PFSK-1 (cell line): ENCODE measurements around the gene EXOC5.

Experiments
- FOXP2 ChIP-seq: optimal IDR thresholded peaks from 2 replicates; pipeline ENCODE3; 2011; ENCODE audit warnings: borderline replicate concordance, control low read depth, inconsistent platforms; ENCODE audit not compliant: insufficient read depth; ENCODE audit errors: extremely low read length, extremely low read depth
- POLR2AphosphoS5 ChIP-seq: IDR thresholded peaks from 2 replicates; pipeline ENCODE4 v1.6.1; 2012; ENCODE audit warnings: low read depth, mild to moderate bottlenecking, control low read depth, low read length, moderate library complexity
- SIN3A ChIP-seq: IDR thresholded peaks from 2 replicates; pipeline ENCODE4 v1.6.1; 2012; ENCODE audit warnings: mild to moderate bottlenecking, low read length, moderate library complexity, borderline replicate concordance; ENCODE audit not compliant: insufficient read depth
- TAF1 ChIP-seq: IDR thresholded peaks from 2 replicates; pipeline ENCODE4 v1.6.1; 2012; ENCODE audit warnings: low read length, control low read depth, borderline replicate concordance; ENCODE audit not compliant: insufficient read depth
- TF ChIP-seq, protein P1 (sequence below), 2 experiments: IDR thresholded peaks; 2 replicates each; pipeline versions ENCODE4 v1.6.1 to v1.8.0; 2011 to 2012; ENCODE audit warnings: low read depth in 2 of 2, low read length in 2 of 2, control low read depth in 1 of 2, inconsistent platforms in 1 of 2, mild to moderate bottlenecking in 1 of 2, moderate library complexity in 1 of 2; ENCODE audit not compliant: insufficient read depth in 1 of 2

Gene EXOC5

DNA sequence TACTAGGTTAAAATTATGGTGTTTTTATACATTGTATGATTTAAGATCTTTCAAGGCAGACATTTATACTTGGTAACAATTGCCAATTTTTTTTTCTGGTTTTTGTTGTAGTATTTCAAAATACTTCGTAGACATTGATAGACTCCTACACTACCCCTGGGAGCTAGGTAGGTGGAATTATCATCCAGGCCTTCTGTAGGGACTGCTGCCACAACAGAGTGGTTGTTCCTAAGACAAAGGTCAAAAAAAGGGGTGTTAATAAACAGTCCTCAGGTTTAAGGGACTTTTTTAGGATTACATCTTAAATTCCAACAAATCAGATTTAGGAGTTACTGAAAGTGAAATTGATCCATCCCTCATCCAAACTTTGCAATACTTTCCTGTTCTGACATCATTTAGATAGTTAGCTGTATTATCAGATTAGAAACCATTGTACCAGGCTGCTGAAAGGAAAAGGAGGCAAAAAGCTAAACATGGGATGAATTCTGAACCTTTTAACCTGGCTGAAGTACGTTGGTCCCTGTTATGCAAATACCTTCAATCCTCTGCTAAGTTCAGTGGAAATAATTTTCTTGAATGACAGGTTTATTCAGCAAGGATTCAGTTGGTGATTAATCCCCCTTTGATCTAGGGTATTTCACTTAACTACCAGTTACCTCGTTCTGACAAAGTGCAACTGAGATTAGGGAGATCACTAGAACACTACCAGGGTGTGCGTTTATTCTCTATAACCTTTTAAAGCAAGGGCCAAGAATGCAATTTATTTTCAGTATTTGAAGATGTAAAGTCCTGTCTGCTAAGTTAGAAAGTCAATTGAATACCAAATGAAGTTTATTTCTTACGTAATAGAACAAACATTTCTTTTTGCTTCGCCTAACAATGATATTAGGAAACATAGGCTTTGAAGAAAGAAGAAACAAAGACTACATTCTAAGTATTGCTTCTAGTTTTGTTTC, 23.3 kb upstream of the EXOC5 start:
- no peak for TF ChIP-seq SIN3A

DNA sequence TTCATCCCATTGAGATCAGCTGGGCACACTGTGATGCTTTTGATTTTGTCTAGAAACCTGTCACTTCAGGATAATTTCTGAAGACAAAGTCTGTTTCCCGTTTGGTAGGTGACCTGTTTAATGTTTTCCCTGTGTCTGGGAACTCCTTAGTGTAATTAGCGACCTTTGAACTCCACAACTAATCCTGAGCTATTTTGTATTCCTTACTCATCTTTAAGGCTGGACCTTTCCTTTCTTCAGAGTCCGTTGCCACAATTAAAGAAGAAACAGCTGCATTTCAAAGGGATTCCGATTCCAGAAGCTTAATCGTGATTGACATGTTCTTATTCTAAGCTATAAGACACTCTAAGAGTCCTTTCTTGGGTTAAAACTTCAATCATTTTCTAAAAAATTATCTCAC, 22.0 kb upstream of the EXOC5 start:
- TF ChIP-seq TAF1, result no peak
- no peak for TF ChIP-seq FOXP2
- no peak for TF ChIP-seq SIN3A
- TF ChIP-seq, protein P1, sequence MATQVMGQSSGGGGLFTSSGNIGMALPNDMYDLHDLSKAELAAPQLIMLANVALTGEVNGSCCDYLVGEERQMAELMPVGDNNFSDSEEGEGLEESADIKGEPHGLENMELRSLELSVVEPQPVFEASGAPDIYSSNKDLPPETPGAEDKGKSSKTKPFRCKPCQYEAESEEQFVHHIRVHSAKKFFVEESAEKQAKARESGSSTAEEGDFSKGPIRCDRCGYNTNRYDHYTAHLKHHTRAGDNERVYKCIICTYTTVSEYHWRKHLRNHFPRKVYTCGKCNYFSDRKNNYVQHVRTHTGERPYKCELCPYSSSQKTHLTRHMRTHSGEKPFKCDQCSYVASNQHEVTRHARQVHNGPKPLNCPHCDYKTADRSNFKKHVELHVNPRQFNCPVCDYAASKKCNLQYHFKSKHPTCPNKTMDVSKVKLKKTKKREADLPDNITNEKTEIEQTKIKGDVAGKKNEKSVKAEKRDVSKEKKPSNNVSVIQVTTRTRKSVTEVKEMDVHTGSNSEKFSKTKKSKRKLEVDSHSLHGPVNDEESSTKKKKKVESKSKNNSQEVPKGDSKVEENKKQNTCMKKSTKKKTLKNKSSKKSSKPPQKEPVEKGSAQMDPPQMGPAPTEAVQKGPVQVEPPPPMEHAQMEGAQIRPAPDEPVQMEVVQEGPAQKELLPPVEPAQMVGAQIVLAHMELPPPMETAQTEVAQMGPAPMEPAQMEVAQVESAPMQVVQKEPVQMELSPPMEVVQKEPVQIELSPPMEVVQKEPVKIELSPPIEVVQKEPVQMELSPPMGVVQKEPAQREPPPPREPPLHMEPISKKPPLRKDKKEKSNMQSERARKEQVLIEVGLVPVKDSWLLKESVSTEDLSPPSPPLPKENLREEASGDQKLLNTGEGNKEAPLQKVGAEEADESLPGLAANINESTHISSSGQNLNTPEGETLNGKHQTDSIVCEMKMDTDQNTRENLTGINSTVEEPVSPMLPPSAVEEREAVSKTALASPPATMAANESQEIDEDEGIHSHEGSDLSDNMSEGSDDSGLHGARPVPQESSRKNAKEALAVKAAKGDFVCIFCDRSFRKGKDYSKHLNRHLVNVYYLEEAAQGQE (IDR thresholded peaks at IDR 0.05; ENCODE audit: insufficient read depth in 1 of 2, low read depth in 2 of 2, low read length in 2 of 2), result no peak
- TF ChIP-seq POLR2AphosphoS5, result no peak

DNA sequence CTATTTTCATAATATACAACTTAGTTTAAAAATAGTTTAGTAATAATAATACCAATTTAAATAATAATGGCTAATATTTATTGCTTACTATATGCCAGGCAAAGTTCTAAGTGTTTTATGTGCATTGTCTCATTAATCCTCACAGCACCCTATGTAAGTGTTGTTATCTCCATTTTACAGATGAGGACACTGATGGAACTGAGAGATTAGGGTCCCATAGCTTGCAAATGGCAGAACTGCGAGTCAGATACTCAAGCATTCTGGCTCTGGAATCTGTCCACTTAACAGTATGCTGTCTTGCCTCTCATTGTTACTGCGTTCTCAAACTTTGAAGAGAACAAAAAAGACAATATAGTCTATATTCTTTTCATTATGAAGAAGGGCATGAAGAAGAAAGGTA, 19.0 kb upstream of the EXOC5 start:
- TF ChIP-seq SIN3A (no peak), FOXP2 (no peak), POLR2AphosphoS5 (no peak), TAF1 (no peak)
- TF ChIP-seq, protein P1 (IDR thresholded peaks at IDR 0.05; ENCODE audit: insufficient read depth in 1 of 2, low read depth in 2 of 2, low read length in 2 of 2), result no peak

DNA sequence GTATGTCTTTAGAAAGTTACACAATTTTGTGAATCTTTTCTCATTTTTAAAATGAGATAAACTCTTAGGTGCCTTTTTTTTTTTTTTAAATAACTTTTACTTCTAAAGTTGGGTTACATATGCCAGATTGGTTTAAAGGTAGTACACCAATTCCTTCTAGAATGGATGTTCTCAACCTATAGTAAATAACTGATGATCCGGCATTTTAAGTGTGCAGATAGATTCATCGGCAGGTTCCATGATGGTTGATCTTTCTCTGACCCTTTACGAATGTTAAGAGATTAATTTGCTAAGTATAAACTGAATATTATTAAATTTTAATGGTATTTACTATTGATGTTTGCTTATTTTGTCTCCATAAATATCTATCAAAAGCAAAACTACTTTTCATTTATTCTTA, 8.4 kb upstream of the EXOC5 start:
- no peak for TF ChIP-seq SIN3A
- TF ChIP-seq POLR2AphosphoS5, result no peak
- TF ChIP-seq, protein P1 (IDR thresholded peaks at IDR 0.05; ENCODE audit: insufficient read depth in 1 of 2, low read depth in 2 of 2, low read length in 2 of 2), result no peak
- TF ChIP-seq FOXP2, result no peak
- no peak for TF ChIP-seq TAF1

DNA sequence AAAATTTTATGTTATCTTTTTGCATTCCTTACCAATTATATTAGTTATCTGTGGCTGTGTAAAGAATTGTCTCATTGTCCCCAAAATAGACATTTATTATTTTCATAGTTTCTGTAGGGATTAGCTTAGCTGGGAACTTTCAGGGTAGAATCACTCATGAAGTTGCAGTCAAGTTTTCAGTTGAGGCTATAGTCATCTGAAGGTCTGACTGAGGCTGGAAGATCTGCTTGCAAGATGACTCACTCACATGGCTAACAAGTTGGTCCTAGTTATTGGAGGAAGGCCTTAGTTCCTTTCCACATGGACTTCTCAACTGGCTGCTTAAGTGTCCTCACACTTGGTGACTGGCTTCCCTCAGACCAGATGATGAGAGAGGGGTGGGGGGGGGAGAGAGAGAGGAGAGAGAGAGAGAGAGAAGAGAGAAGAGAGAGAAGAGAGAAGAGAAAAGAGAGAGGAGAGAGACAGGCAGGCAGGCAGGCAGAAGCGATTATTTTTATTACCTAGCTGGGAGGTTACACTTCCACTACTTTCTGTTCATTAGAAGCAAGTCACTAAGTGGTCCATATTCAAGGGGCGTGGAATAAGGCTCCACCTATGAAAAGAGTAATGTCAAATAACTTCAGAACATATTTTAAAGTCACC, 6.4 kb upstream of the EXOC5 start:
- TF ChIP-seq FOXP2 (no peak), TAF1 (no peak), SIN3A (no peak)

DNA sequence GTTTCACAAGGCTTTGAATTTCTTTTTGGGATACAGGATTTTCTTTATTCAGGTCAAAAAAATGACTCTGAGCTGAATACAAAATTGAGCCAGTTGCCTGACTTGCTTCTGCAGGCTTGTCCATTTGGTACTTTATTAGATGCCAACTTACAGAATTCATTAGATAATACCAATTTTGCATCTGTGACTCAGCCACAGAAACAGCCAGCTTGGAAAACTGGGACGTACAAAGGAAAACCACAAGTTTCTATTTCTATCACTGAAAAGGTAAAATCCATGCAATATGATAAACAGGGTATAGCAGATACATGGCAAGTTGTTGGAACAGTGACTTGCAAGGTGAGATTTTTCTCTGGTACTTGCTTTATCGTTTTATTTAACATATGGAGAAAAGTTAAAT, 5.8 kb upstream of the EXOC5 start:
- TF ChIP-seq TAF1, result no peak
- TF ChIP-seq SIN3A, result no peak
- no peak for TF ChIP-seq POLR2AphosphoS5
- no peak for TF ChIP-seq FOXP2
- TF ChIP-seq, protein P1 (IDR thresholded peaks at IDR 0.05; ENCODE audit: insufficient read depth in 1 of 2, low read depth in 2 of 2, low read length in 2 of 2), result no peak
